Caco-2 (cell line): ENCODE results near the gene MORC3. TPM values are rescaled to one million over a fixed set of nuclear protein-coding genes. Genes with fewer than 3 reads are reported as not detected.
"Not testable (repeated sequence)": the region's sequence is repeated elsewhere in the genome, so short reads cannot be mapped to it uniquely, and the experiment has no call there.

Source experiments
- BruUV-seq: library from RNA; stranded (reverse); fragments of 400-500 nt; replicated peaks from 2 replicates; lab custom pipeline; 2021; lab: Mats Ljungman, UMichigan
- CTCF ChIA-PET: fragments of 300-600 bp; sonication (Branson Sonifier 250); formaldehyde crosslinking; loops from one replicate; lab custom pipeline; 2022; ENCODE audit warnings: antibody characterized with exemption; lab: Charles Lee
- POLR2A ChIA-PET: fragments of 300-600 bp; sonication (Branson Sonifier 250); formaldehyde crosslinking; loops from one replicate; lab custom pipeline; 2022; ENCODE audit warnings: antibody characterized with exemption; lab: Charles Lee
- DNase-seq, 2 experiments: peaks; one replicate each; pipeline versions ENCODE4 v3.0.0 to v3.0.0-alpha.2; 2020 to 2022
- H3K27me3 ChIP-seq: replicated peaks from 2 replicates; pipeline ENCODE4 v1.6.0; 2011; ENCODE audit warnings: low read length; ENCODE audit not compliant: control insufficient read depth, insufficient read depth
- H3K36me3 ChIP-seq: 2 replicates; pipeline ENCODE4 v1.5.1; 2011; ENCODE audit warnings: low read length; ENCODE audit not compliant: control insufficient read depth, insufficient read depth
- H3K4me1 ChIP-seq: fragments of 250-450 bp; sonication (Bioruptor Pico); 2 replicates; pipeline ENCODE4 v1.5.1; 2020; ENCODE audit warnings: mild to moderate bottlenecking
- H3K4me3 ChIP-seq: 2 replicates; pipeline ENCODE4 v1.5.1; 2011; ENCODE audit warnings: low read depth, mild to moderate bottlenecking, control low read depth, low read length
- H3K9me3 ChIP-seq: fragments of 250-450 bp; sonication (Bioruptor Pico); 2 replicates; pipeline ENCODE4 v1.5.1; 2020; ENCODE audit warnings: mild to moderate bottlenecking, moderate library complexity
- H3K27ac Mint-ChIP-seq: one replicate; pipeline ENCODE4 v1.8.0; 2022; ENCODE audit warnings: mixed read lengths; ENCODE audit not compliant: unreplicated experiment
- H3K27me3 Mint-ChIP-seq: one replicate; pipeline ENCODE4 v1.8.0; 2022; ENCODE audit warnings: mixed read lengths; ENCODE audit not compliant: insufficient read depth, unreplicated experiment
- H3K36me3 Mint-ChIP-seq: one replicate; pipeline ENCODE4 v1.8.0; 2022; ENCODE audit warnings: mild to moderate bottlenecking, mixed read lengths; ENCODE audit not compliant: insufficient read depth, unreplicated experiment
- H3K4me1 Mint-ChIP-seq: one replicate; pipeline ENCODE4 v1.8.0; 2022; ENCODE audit warnings: low read depth, mixed read lengths; ENCODE audit not compliant: unreplicated experiment
- H3K4me3 Mint-ChIP-seq: one replicate; pipeline ENCODE4 v1.8.0; 2022; ENCODE audit warnings: mild to moderate bottlenecking, moderate library complexity, mixed read lengths; ENCODE audit not compliant: unreplicated experiment
- H3K9me3 Mint-ChIP-seq: one replicate; pipeline ENCODE4 v1.8.0; 2022; ENCODE audit warnings: mixed read lengths; ENCODE audit not compliant: unreplicated experiment
- CTCF ChIP-seq, 2 experiments: fragments of 200-600 bp in 1 of 2; IDR thresholded peaks; 1 replicate in 1 of 2; 2 replicates in 1 of 2; pipeline versions ENCODE4 v1.5.1 to v1.8.0; 2011 to 2022; ENCODE audit warnings: antibody characterized with exemption in 1 of 2, control low read depth in 1 of 2, inconsistent platforms in 1 of 2, low read depth in 1 of 2, low read length in 1 of 2, mild to moderate bottlenecking in 1 of 2, moderate library complexity in 1 of 2; ENCODE audit not compliant: insufficient read depth in 1 of 2, severe bottlenecking in 1 of 2, unreplicated experiment in 1 of 2
- intact Hi-C: fragments of 100-400 bp; cut with micrococcal nuclease; formaldehyde crosslinking; loops from one replicate; pipeline ENCODE4 v1.10.0; 2022; ENCODE audit not compliant: unreplicated experiment
- total RNA-seq: library from RNA; stranded (reverse); gene quantifications from 2 replicates; pipeline ENCODE4 v1.2.3, GENCODE V29; 2022

The MORC3 gene
- total RNA-seq, 1 experiment from 2014 or later = 23.3 TPM

DNA sequence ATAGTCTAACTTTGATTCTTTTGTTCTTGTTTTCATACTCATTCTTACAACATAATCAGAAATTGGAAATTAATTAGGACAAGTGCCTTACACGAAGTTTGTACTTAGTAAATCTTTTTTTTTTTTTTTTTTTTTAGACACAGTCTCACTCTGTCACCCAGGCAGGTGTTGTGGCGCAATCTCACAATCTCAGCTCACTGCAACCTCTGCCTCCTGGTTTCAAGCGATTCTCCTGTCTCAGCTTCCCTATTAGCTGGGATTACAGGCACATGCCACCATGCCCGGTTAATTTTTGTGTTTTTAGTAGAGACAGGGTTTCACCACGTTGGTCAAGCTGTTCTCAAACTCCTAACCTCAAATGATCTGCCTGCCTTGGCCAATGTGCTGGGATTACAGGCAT is 77.6 kb downstream of the MORC3 start:
- Histone ChIP-seq H3K36me3 (no peaks in the 10 kb centered on the region; the same call in 1 of the 2 replicates), H3K27me3 (no peaks in the 10 kb centered on the region), H3K4me1 (no peaks in the 10 kb centered on the region), H3K9me3 (no peaks in the 10 kb centered on the region), H3K4me3 (no peak overlapping the region)
- POLR2A ChIA-PET = no interaction called here
- DNase-seq = no peak
- Mint-ChIP-seq H3K9me3 (no peaks in the 10 kb centered on the region), H3K27me3 (no peaks in the 10 kb centered on the region), H3K4me1 (no peaks in the 10 kb centered on the region), H3K36me3 (peaks cover 54% of the 10 kb centered on the region), H3K4me3 (no peak overlapping the region), H3K27ac (no peak overlapping the region)
- intact Hi-C loops = no loop called here
- TF ChIP-seq CTCF (IDR thresholded peaks at IDR 0.05; ENCODE audit: insufficient read depth in 1 of 2, low read depth in 1 of 2, low read length in 1 of 2, severe bottlenecking in 1 of 2, unreplicated experiment in 1 of 2) = no peak
- CTCF ChIA-PET = no interaction called here
- no TSS peak for BruUV-seq

DNA sequence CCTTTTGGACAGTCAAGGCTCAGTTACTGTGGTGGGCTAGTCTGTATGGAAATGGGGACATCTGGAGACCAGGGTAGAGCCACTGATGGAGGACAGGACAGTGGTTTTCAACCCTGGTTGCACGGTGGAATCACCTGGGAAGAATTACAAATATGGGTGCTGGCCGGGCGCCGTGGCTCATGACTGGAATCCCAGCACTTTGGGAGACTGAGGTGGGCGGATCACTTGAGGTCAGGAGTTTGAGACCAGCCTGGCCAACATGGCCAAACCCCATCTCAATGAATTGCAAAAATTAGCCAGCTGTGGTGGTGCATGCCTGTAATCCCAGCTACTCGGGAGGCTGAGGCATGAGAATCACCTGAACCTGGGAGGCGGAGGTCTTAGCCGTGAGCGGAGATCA is 79.7 kb downstream of the MORC3 start:
- BruUV-seq, H3K9me3 ChIP-seq, H3K4me1 ChIP-seq, H3K27me3 ChIP-seq, intact Hi-C loops, H3K27ac Mint-ChIP-seq, POLR2A ChIA-PET, DNase-seq, CTCF ChIA-PET, H3K4me3 Mint-ChIP-seq, H3K4me1 Mint-ChIP-seq, H3K27me3 Mint-ChIP-seq, H3K9me3 Mint-ChIP-seq, H3K4me3 ChIP-seq, H3K36me3 ChIP-seq: not testable (repeated sequence)
- peaks cover 47% of the 10 kb centered on the region for H3K36me3 Mint-ChIP-seq

- ChIA-PET POLR2A (no interaction called here), CTCF (no interaction called here)
- Mint-ChIP-seq H3K9me3 (no peaks in the 10 kb centered on the region), H3K4me3 (no peak overlapping the region), H3K27me3 (no peaks in the 10 kb centered on the region), H3K36me3 (peaks cover 40% of the 10 kb centered on the region), H3K27ac (no peak overlapping the region), H3K4me1 (no peaks in the 10 kb centered on the region)
- TF ChIP-seq CTCF (IDR thresholded peaks at IDR 0.05; ENCODE audit: insufficient read depth in 1 of 2, low read depth in 1 of 2, low read length in 1 of 2, severe bottlenecking in 1 of 2, unreplicated experiment in 1 of 2) = no peak
- H3K4me3 ChIP-seq = no peak overlapping the region
- intact Hi-C loops = no loop called here
- H3K36me3 ChIP-seq = no peaks in the 10 kb centered on the region; the same call in 1 of the 2 replicates
- H3K27me3 ChIP-seq = no peaks in the 10 kb centered on the region
- no peaks in the 10 kb centered on the region for H3K4me1 ChIP-seq
- H3K9me3 ChIP-seq = no peaks in the 10 kb centered on the region
- DNase-seq = no peak
- no TSS peak for BruUV-seq
Observed at GRCh38 chr21:36400719-36401118, 80.7 kb downstream of the MORC3 start.

DNA sequence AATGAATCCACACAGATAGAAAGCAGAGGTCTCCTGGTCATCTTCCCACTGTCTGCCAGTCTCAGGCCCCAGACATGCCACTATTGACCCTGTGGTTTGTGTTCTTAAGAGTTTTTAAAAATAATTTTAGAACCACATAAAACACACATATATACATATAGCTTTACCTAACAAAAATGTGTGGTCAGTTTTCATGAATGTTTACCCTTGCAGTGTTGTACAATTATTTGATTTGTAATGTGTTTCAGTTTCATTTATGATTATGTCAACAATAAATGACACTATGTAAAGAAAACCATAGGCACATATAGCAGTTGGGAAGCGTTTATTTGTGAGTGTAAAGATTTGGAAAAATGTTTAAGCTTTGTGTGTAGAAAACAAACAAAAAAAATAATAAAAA is 82.3 kb downstream of the MORC3 start:
- CTCF ChIA-PET = interaction anchor here (0.5 kb wide), 1 partner anchor 12 kb away, joined by 11 read pairs; no protein-coding TSS in a partner anchor
- no peak for DNase-seq
- Histone ChIP-seq H3K4me3 (no peak overlapping the region), H3K4me1 (no peaks in the 10 kb centered on the region), H3K36me3 (no peaks in the 10 kb centered on the region; the same call in 1 of the 2 replicates), H3K9me3 (no peaks in the 10 kb centered on the region), H3K27me3 (no peaks in the 10 kb centered on the region)
- no peak overlapping the region for H3K4me3 Mint-ChIP-seq
- no peak overlapping the region for H3K27ac Mint-ChIP-seq
- no peak for TF ChIP-seq CTCF (IDR thresholded peaks at IDR 0.05; ENCODE audit: insufficient read depth in 1 of 2, low read depth in 1 of 2, low read length in 1 of 2, severe bottlenecking in 1 of 2, unreplicated experiment in 1 of 2)
- H3K4me1 Mint-ChIP-seq = no peaks in the 10 kb centered on the region
- BruUV-seq = no TSS peak
- H3K9me3 Mint-ChIP-seq = no peaks in the 10 kb centered on the region
- peaks cover 39% of the 10 kb centered on the region for H3K36me3 Mint-ChIP-seq
- no peaks in the 10 kb centered on the region for H3K27me3 Mint-ChIP-seq
- intact Hi-C loops = no loop called here
- POLR2A ChIA-PET = no interaction called here
